H1 (cell line): ENCODE results near the gene MUC5AC. TPM values are rescaled to one million over a fixed set of nuclear protein-coding genes. Genes with fewer than 3 reads are reported as not detected.

ENCODE experiments used
- CREB1 ChIP-seq: IDR thresholded peaks from 2 replicates; pipeline ENCODE4 v1.6.1; 2012; ENCODE audit warnings: inconsistent platforms
- EZH2 ChIP-seq: fragments of 200-600 bp; sonication (generic); IDR thresholded peaks from 2 replicates; pipeline ENCODE4 v1.7.1; 2012; ENCODE audit warnings: low read depth, mild to moderate bottlenecking, moderate library complexity, low read length, inconsistent platforms; ENCODE audit not compliant: severe bottlenecking
- HDAC6 ChIP-seq: IDR thresholded peaks from one replicate; pipeline ENCODE4 v1.7.1; 2012; ENCODE audit warnings: low read depth, mild to moderate bottlenecking, inconsistent platforms, low read length, moderate library complexity
- RAD21 ChIP-seq, 2 experiments: IDR thresholded peaks in 1 of 2; conservative IDR thresholded peaks in 1 of 2; 2 replicates each; pipeline ENCODE4 v1.6.1; 2011; ENCODE audit warnings: low read depth in 2 of 2, low read length in 2 of 2, improper control_type of control experiment in 1 of 2, inconsistent platforms in 1 of 2, mild to moderate bottlenecking in 1 of 2, moderate library complexity in 1 of 2
- RXRA ChIP-seq: IDR thresholded peaks from 2 replicates; pipeline ENCODE4 v1.6.1; 2011; ENCODE audit warnings: low read depth, mild to moderate bottlenecking, low read length, moderate library complexity; ENCODE audit not compliant: insufficient read depth
- SAP30 ChIP-seq: fragments of 300-600 bp; sonication (generic); IDR thresholded peaks from 2 replicates; pipeline ENCODE4 v1.7.1; 2012; ENCODE audit warnings: low read length, moderate library complexity, mild to moderate bottlenecking, inconsistent platforms; ENCODE audit not compliant: insufficient read depth, insufficient replicate concordance
- SUZ12 ChIP-seq: fragments of 200-600 bp; sonication (generic); IDR thresholded peaks from 2 replicates; pipeline ENCODE4 v1.6.1; 2012; ENCODE audit warnings: mild to moderate bottlenecking, inconsistent platforms, low read length, moderate library complexity, mixed read lengths
- TBP ChIP-seq: IDR thresholded peaks from 2 replicates; pipeline ENCODE4 v1.6.1; 2011; ENCODE audit warnings: low read depth, low read length, improper control_type of control experiment
- polyA plus RNA-seq, 7 experiments: library from polyadenylated mRNA; depleted of rRNA in 3 of 7; stranded (reverse) in 5 of 7; unstranded in 2 of 7; fragments of >200 nt in 5 of 7; fragments of 200-250 nt in 2 of 7; gene quantifications; 1 replicate in 5 of 7; 2 replicates in 1 of 7; 4 replicates in 1 of 7; pipeline versions ENCODE4 v1.2.1 to v1.2.3, GENCODE V29; 2011 to 2013; ENCODE audit warnings: missing spikeins in 2 of 7, mixed read lengths in 2 of 7
- total RNA-seq: library from RNA; stranded (reverse); fragmentation: NEBNext Ultra II Directional; extraction: Animal tissue kit (Norgen Biotek cat#: 25700); gene quantifications from 2 replicates; pipeline ENCODE4 v1.2.1, GENCODE V29; 2021
- TF ChIP-seq, protein P1 (sequence below), 3 experiments: IDR thresholded peaks; 1 replicate in 2 of 3; 2 replicates in 1 of 3; pipeline versions ENCODE4 v1.5.1 to v1.6.1; 2011; ENCODE audit warnings: low read length in 3 of 3, mild to moderate bottlenecking in 3 of 3, inconsistent platforms in 2 of 3, low read depth in 1 of 3, moderate library complexity in 1 of 3; ENCODE audit not compliant: insufficient read depth in 1 of 3; ENCODE audit errors: control extremely low read depth in 1 of 3

The MUC5AC gene
- total and polyA plus RNA-seq, 2 of the 8 experiments (the other 6 are each of a cell fraction or from before 2014, with no cell fraction given), result not detected

DNA sequence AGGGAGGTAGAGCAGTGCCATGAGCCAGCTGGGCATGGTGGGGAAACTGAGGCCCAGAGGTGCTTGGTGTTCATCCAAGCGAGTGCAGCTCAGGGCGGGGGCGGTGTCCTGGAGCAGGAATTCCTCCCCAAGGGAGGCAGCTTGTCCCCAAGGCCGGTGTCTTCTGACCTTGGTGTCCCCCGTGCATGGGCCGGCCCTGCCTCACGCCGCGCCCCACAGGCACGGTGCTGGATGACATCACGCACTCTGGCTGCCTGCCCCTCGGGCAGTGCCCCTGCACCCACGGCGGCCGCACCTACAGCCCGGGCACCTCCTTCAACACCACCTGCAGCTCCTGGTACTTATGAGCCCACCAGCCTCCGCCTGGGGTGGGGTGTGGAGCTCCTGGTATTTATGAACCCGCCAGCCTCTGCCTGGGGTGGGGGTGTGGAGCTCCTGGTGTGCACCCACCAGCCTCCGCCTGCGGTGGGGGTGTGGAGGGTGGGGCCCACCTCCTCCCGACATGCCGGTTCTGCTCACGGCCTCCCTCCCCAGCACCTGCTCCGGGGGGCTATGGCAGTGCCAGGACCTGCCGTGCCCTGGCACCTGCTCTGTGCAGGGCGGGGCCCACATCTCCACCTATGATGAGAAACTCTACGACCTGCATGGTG, 71.8 kb downstream of the MUC5AC start (continued):
- TF ChIP-seq SAP30 (no peak), EZH2 (no peak), TBP (no peak), CREB1 (no peak), HDAC6 (no peak), SUZ12 (no peak), RAD21 (IDR thresholded peaks at IDR 0.05 in 1 of 2, conservative IDR thresholded peaks at IDR 0.05 in 1 of 2; ENCODE audit: low read depth in 2 of 2, low read length in 2 of 2) (no peak), RXRA (no peak)
- TF ChIP-seq, protein P1, sequence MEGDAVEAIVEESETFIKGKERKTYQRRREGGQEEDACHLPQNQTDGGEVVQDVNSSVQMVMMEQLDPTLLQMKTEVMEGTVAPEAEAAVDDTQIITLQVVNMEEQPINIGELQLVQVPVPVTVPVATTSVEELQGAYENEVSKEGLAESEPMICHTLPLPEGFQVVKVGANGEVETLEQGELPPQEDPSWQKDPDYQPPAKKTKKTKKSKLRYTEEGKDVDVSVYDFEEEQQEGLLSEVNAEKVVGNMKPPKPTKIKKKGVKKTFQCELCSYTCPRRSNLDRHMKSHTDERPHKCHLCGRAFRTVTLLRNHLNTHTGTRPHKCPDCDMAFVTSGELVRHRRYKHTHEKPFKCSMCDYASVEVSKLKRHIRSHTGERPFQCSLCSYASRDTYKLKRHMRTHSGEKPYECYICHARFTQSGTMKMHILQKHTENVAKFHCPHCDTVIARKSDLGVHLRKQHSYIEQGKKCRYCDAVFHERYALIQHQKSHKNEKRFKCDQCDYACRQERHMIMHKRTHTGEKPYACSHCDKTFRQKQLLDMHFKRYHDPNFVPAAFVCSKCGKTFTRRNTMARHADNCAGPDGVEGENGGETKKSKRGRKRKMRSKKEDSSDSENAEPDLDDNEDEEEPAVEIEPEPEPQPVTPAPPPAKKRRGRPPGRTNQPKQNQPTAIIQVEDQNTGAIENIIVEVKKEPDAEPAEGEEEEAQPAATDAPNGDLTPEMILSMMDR (IDR thresholded peaks at IDR 0.05; ENCODE audit: control extremely low read depth in 1 of 3, insufficient read depth in 1 of 3, low read depth in 1 of 3, low read length in 3 of 3), result no peak
- TF ChIP-seq, all 59 proteins: peak for 0
